HFF-Myc (cell line): ENCODE results near the gene CCL25.

Experiments used
- DNase-seq: peaks from one replicate; pipeline ENCODE4 v3.0.0-alpha.2; 2011; ENCODE audit warnings: low read depth; ENCODE audit errors: extremely low read depth
- H3K4me3 ChIP-seq: replicated peaks from 2 replicates; pipeline ENCODE4 v1.5.1; 2011; ENCODE audit warnings: low read depth, mild to moderate bottlenecking, control low read depth, low read length
- CTCF ChIP-seq: IDR thresholded peaks from 2 replicates; pipeline ENCODE4 v1.5.1; 2012; ENCODE audit warnings: mild to moderate bottlenecking, low read depth, low read length, control low read depth; ENCODE audit errors: missing control alignments

The CCL25 gene

GRCh38 chr19:8045872-8046568 lies 6.5 kb upstream of the CCL25 start:
- no peak for TF ChIP-seq CTCF
- H3K4me3 ChIP-seq: no peak overlapping the region
- DNase-seq: no peak

GRCh38 chr19:8046569-8047165 lies 5.9 kb upstream of the CCL25 start:
- TF ChIP-seq CTCF: no peak
- no peak overlapping the region for H3K4me3 ChIP-seq
- no peak for DNase-seq

- TF ChIP-seq CTCF: no peak
- H3K4me3 ChIP-seq: peak overlapping the region; percentile 4; the same call in 1 of the 2 replicates
- DNase-seq: peak; percentile 61
These were observed 2.1 kb upstream of the CCL25 start for GRCh38 chr19:8050274-8051096.

GRCh38 chr19:8054169-8054568 lies 1.6 kb downstream of the CCL25 start:
- no peak overlapping the region for H3K4me3 ChIP-seq
- no peak for DNase-seq
- no peak for TF ChIP-seq CTCF

- DNase-seq: no peak
- H3K4me3 ChIP-seq: no peak overlapping the region
- TF ChIP-seq CTCF: no peak
These were observed 4.0 kb downstream of the CCL25 start for GRCh38 chr19:8056533-8056932.

- no peak for DNase-seq
- no peak for TF ChIP-seq CTCF
- H3K4me3 ChIP-seq: no peak overlapping the region
These were observed 5.1 kb downstream of the CCL25 start for GRCh38 chr19:8057545-8058270.
